ENCODE measurements around the gene CRTC1.

GRCh38 chr19:18718846-18719458, 35.5 kb downstream of the CRTC1 start:
- TF ChIP-seq CTCF (IDR thresholded peaks at IDR 0.05; ENCODE audit: insufficient read depth, low read length, poor library complexity, severe bottlenecking) (no peak), EZH2phosphoT487 (conservative IDR thresholded peaks at IDR 0.05; ENCODE audit: low read length) (no peak)

Measured in SU-DHL-6 (cell line).